Calu3 (cell line): ENCODE results near the gene OR6P1. TPM values are rescaled to one million over a fixed set of nuclear protein-coding genes. Genes with fewer than 3 reads are reported as not detected.

Experiments used
- BruUV-seq: library from RNA; stranded (reverse); fragments of 400-500 nt; replicated peaks from 2 replicates; lab custom pipeline; 2021; lab: Mats Ljungman, UMichigan
- CTCF ChIA-PET: fragments of 300-600 bp; sonication (Branson Sonifier 250); formaldehyde crosslinking; loops from one replicate; lab custom pipeline; 2022; ENCODE audit warnings: antibody characterized with exemption; lab: Charles Lee
- DNase-seq: peaks from one replicate; pipeline ENCODE4 v3.0.0; 2022
- H3K27ac Mint-ChIP-seq: one replicate; pipeline ENCODE4 v1.8.0; 2022; ENCODE audit warnings: mixed read lengths; ENCODE audit not compliant: unreplicated experiment
- H3K27me3 Mint-ChIP-seq: one replicate; pipeline ENCODE4 v1.8.0; 2022; ENCODE audit warnings: mixed read lengths; ENCODE audit not compliant: unreplicated experiment
- H3K36me3 Mint-ChIP-seq: one replicate; pipeline ENCODE4 v1.8.0; 2022; ENCODE audit warnings: mild to moderate bottlenecking, moderate library complexity, mixed read lengths; ENCODE audit not compliant: insufficient read depth, unreplicated experiment
- H3K4me1 Mint-ChIP-seq: one replicate; pipeline ENCODE4 v1.8.0; 2022; ENCODE audit warnings: mild to moderate bottlenecking, low read depth, mixed read lengths; ENCODE audit not compliant: unreplicated experiment
- H3K4me3 Mint-ChIP-seq: one replicate; pipeline ENCODE4 v1.8.0; 2022; ENCODE audit warnings: mild to moderate bottlenecking, low read depth, moderate library complexity, mixed read lengths; ENCODE audit not compliant: unreplicated experiment
- H3K9me3 Mint-ChIP-seq: one replicate; pipeline ENCODE4 v1.8.0; 2022; ENCODE audit warnings: low read depth, mixed read lengths; ENCODE audit not compliant: unreplicated experiment
- intact Hi-C: fragments of 100-400 bp; cut with micrococcal nuclease; formaldehyde crosslinking; loops from one replicate; pipeline ENCODE4 v1.10.0; 2022; ENCODE audit not compliant: unreplicated experiment
- total RNA-seq: library from RNA; stranded (reverse); gene quantifications from 2 replicates; pipeline ENCODE4 v1.2.3, GENCODE V29; 2022
- TF ChIP-seq, protein P1 (sequence below): fragments of 200-600 bp; IDR thresholded peaks from one replicate; pipeline ENCODE4 v1.8.0; 2022; ENCODE audit warnings: antibody characterized with exemption; ENCODE audit not compliant: unreplicated experiment

The OR6P1 gene
- total RNA-seq, 1 experiment from 2014 or later = not detected

DNA sequence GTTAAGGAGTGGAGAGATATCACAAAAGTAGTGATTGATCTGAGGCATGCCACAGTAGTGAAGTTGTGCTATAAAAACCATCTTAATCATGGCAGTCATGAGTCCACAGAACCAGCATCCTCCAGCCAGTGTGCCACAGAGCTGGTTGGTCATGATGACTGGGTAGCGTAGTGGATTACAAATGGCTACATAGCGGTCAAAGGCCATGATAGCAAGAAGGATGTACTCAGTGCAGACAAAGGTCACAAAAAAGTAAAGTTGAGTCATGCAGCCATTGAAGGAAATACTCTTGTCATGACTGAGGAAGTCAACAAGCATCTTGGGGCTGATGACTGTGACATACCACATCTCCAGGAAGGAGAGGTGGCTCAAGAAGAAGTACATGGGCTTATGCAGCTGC is 22.8 kb downstream of the OR6P1 start:
- no peak overlapping the region for H3K4me3 Mint-ChIP-seq
- TF ChIP-seq, protein P1, sequence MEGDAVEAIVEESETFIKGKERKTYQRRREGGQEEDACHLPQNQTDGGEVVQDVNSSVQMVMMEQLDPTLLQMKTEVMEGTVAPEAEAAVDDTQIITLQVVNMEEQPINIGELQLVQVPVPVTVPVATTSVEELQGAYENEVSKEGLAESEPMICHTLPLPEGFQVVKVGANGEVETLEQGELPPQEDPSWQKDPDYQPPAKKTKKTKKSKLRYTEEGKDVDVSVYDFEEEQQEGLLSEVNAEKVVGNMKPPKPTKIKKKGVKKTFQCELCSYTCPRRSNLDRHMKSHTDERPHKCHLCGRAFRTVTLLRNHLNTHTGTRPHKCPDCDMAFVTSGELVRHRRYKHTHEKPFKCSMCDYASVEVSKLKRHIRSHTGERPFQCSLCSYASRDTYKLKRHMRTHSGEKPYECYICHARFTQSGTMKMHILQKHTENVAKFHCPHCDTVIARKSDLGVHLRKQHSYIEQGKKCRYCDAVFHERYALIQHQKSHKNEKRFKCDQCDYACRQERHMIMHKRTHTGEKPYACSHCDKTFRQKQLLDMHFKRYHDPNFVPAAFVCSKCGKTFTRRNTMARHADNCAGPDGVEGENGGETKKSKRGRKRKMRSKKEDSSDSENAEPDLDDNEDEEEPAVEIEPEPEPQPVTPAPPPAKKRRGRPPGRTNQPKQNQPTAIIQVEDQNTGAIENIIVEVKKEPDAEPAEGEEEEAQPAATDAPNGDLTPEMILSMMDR = no peak
- H3K27me3 Mint-ChIP-seq = peaks cover 22% of the 10 kb centered on the region
- H3K4me1 Mint-ChIP-seq = no peaks in the 10 kb centered on the region
- no TSS peak for BruUV-seq
- H3K27ac Mint-ChIP-seq = no peak overlapping the region
- no peaks in the 10 kb centered on the region for H3K36me3 Mint-ChIP-seq
- CTCF ChIA-PET = no interaction called here
- no peak for DNase-seq
- intact Hi-C loops = no loop called here
- no peaks in the 10 kb centered on the region for H3K9me3 Mint-ChIP-seq

DNA sequence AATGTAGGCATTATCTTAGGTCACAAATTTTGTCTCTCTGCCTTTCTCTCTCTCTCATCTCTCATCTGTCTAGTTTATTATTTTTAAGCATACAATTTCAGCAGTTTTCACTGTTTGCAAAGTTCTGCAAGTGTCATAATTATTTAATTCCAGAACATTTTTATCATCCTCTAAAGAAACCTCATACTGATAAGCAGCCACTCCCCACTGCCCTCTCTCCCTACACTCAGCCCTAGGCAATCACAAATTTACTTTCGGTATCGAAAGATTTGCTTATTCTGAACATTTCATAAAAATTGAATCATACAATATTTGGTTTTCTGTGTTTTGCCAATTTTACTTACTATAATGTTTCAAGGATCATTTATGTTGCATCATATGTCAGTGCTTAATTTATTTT is 32.8 kb downstream of the OR6P1 start:
- no peak overlapping the region for H3K4me3 Mint-ChIP-seq
- H3K4me1 Mint-ChIP-seq = no peaks in the 10 kb centered on the region
- CTCF ChIA-PET = no interaction called here
- intact Hi-C loops = no loop called here
- H3K27ac Mint-ChIP-seq = no peak overlapping the region
- no peaks in the 10 kb centered on the region for H3K9me3 Mint-ChIP-seq
- H3K36me3 Mint-ChIP-seq = no peaks in the 10 kb centered on the region
- peaks cover 5% of the 10 kb centered on the region for H3K27me3 Mint-ChIP-seq
- DNase-seq = no peak
- no TSS peak for BruUV-seq
- TF ChIP-seq, protein P1 = no peak

DNA sequence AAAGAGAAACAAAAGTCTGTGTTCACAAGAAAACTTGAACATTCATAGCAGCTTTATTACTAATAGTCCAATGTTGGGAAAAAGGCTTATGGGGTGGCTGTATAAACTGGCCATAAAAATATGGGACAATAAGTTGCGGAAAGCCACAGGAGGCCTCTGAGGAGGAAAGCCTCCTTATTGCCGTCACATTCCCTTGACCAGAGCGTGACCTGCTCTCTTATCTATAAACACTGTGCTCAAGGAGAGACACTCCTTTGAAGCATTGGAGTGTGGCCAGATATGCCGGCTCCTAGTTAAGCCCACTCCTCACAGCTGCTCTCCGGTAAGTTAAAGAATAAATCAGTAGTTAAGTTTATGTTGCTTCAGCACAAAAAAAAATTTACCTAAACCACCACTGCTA is 35.9 kb downstream of the OR6P1 start:
- Mint-ChIP-seq H3K36me3 (no peaks in the 10 kb centered on the region), H3K4me1 (no peaks in the 10 kb centered on the region), H3K27ac (no peak overlapping the region), H3K4me3 (no peak overlapping the region), H3K9me3 (no peaks in the 10 kb centered on the region), H3K27me3 (peaks cover 36% of the 10 kb centered on the region)
- CTCF ChIA-PET = no interaction called here
- intact Hi-C loops = no loop called here
- no TSS peak for BruUV-seq
- TF ChIP-seq, protein P1 = no peak
- no peak for DNase-seq

DNA sequence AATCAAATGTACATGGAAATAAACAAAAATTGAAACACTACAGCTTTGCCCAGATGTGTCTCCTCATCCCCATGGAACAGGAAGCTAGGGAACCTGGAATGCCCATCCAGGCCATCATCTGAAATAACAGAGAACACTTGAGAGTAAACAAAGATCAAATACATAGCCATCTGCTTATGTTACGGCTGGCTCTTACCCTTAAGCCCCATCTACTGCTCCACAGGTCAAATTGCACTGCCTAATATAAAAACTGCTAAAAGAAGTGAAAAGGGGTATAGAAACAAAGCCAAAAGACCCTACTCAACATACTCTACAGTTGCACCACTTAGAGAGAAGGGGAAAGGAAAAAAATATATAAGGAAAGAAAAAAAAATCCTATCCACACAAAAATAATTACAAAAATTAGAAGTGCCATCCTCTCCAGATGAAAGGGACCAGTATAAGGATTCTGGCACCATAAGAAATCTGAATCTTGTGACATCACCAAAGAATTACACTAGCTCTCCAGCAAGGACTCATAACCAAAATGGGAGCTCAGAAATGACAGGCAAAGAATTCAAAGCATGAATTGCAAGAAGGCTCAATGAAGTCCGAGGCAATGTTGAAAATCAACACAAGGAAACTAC is 43.1 kb downstream of the OR6P1 start:
- Mint-ChIP-seq H3K4me3 (no peak overlapping the region), H3K9me3 (no peaks in the 10 kb centered on the region), H3K4me1 (no peaks in the 10 kb centered on the region), H3K27ac (no peak overlapping the region), H3K36me3 (no peaks in the 10 kb centered on the region), H3K27me3 (peaks cover 69% of the 10 kb centered on the region)
- BruUV-seq = no TSS peak
- CTCF ChIA-PET = interaction anchor here (0.6 to 1.0 kb wide), 2 partner anchors 15 to 324 kb away, joined by 3 to 5 read pairs; no protein-coding TSS in a partner anchor
- intact Hi-C loops = loop anchor here (1.0 kb wide), 1 partner anchor 323 kb away; no protein-coding TSS in a partner anchor
- DNase-seq = no peak
- TF ChIP-seq, protein P1 = peak; percentile 70
